K562 (cell line): ENCODE data around the gene MVB12B. TPM values are rescaled to one million over a fixed set of nuclear protein-coding genes. Genes with fewer than 3 reads are reported as not detected.

Experiments used
- ATAC-seq: fragments of 200-7000 bp; cut with Tn5 transposase; 3 replicates; pipeline ENCODE4 v1.9.1; 2020; ENCODE audit warnings: moderate library complexity
- BruUV-seq: library from RNA; stranded (reverse); fragments of 400-500 nt; replicated peaks from 2 replicates; lab custom pipeline; 2021; lab: Mats Ljungman, UMichigan
- CTCF ChIA-PET: fragments of 300-600 bp; formaldehyde crosslinking; extraction: SDS; loops from one replicate; lab custom pipeline; 2021; ENCODE audit warnings: low intra/inter-chr PET ratio; lab: Yijun Ruan, JAX
- POLR2A ChIA-PET: fragments of 300-600, 350-650 bp; sonication (Branson Sonifier 250); formaldehyde crosslinking; extraction: SDS; loops from one replicate; lab custom pipeline; 2021; ENCODE audit warnings: antibody characterized with exemption, inconsistent platforms; lab: Yijun Ruan, JAX
- DNase-seq, 4 experiments: peaks; one replicate each; pipeline versions ENCODE4 v3.0.0 to v3.0.0-alpha.2; 2011 to 2018; ENCODE audit warnings: low spot score in 3 of 4, mixed read lengths in 3 of 4; ENCODE audit errors: extremely low read depth in 1 of 4
- FAIRE-seq: peaks from 2 replicates; lab custom pipeline; 2011; peaks lifted over from hg19 to GRCh38; lab: Jason Lieb, UNC
- H2AFZ ChIP-seq: 2 replicates; pipeline ENCODE4 v1.6.0; 2011; ENCODE audit warnings: low read depth, low read length, control low read depth, inconsistent platforms
- H3K27ac ChIP-seq: fragments of 200-600 bp; 3 replicates; pipeline ENCODE4 v1.8.0; 2011; ENCODE audit warnings: low read depth, mild to moderate bottlenecking, control low read depth, inconsistent platforms, low read length, moderate library complexity, mixed read lengths; ENCODE audit errors: extremely low read depth
- H3K27me3 ChIP-seq, 2 experiments: fragments of 300-600 bp in 1 of 2; 2 replicates in 1 of 2; 3 replicates in 1 of 2; pipeline versions ENCODE4 v1.6.0 to v1.8.0; 2011; ENCODE audit warnings: inconsistent platforms in 2 of 2, low read length in 2 of 2, mild to moderate bottlenecking in 1 of 2, mixed read lengths in 1 of 2, moderate library complexity in 1 of 2; ENCODE audit not compliant: control insufficient read depth in 2 of 2, insufficient read depth in 2 of 2
- H3K36me3 ChIP-seq: fragments of 300-600 bp; 3 replicates; pipeline ENCODE4 v1.8.0; 2011; ENCODE audit warnings: mild to moderate bottlenecking, low read length, inconsistent platforms; ENCODE audit not compliant: control insufficient read depth, insufficient read depth
- H3K4me1 ChIP-seq, 2 experiments: fragments of 200-600 bp in 1 of 2; replicated peaks in 1 of 2; 2 replicates in 1 of 2; 3 replicates in 1 of 2; pipeline versions ENCODE4 v1.5.1 to v1.8.0; 2011; ENCODE audit warnings: inconsistent platforms in 2 of 2, low read length in 2 of 2, mild to moderate bottlenecking in 1 of 2, mixed read lengths in 1 of 2, moderate library complexity in 1 of 2; ENCODE audit not compliant: control insufficient read depth in 2 of 2, insufficient read depth in 2 of 2
- H3K4me2 ChIP-seq: 2 replicates; pipeline ENCODE4 v1.6.1; 2011; ENCODE audit warnings: low read length, control low read depth, inconsistent platforms, mixed read lengths; ENCODE audit not compliant: insufficient read depth
- H3K4me3 ChIP-seq: fragments of 200-600 bp; sonication (generic), shearing (Covaris generic); 2 replicates; pipeline ENCODE4 v1.5.1; 2016; ENCODE audit warnings: control low read depth, inconsistent platforms
- H3K79me2 ChIP-seq: fragments of 200-600 bp; 3 replicates; pipeline ENCODE4 v1.8.0; 2011; ENCODE audit warnings: low read length, inconsistent platforms; ENCODE audit not compliant: control insufficient read depth, insufficient read depth
- H3K9ac ChIP-seq, 2 experiments: 2 replicates each; pipeline versions ENCODE4 v1.6.0 to v1.6.1; 2011; ENCODE audit warnings: low read depth in 2 of 2, low read length in 2 of 2, control low read depth in 1 of 2, inconsistent platforms in 1 of 2, mild to moderate bottlenecking in 1 of 2, mixed read lengths in 1 of 2; ENCODE audit not compliant: insufficient read depth in 1 of 2
- H3K9me1 ChIP-seq: one replicate; pipeline ENCODE4 v1.6.0; 2011; ENCODE audit warnings: inconsistent platforms, mild to moderate bottlenecking, low read length, moderate library complexity; ENCODE audit not compliant: control insufficient read depth, insufficient read depth
- H3K9me3 ChIP-seq: replicated peaks from 2 replicates; pipeline ENCODE4 v1.5.1; 2011; ENCODE audit warnings: low read depth, low read length, inconsistent platforms; ENCODE audit not compliant: control insufficient read depth, insufficient read depth
- H4K20me1 ChIP-seq: replicated peaks from 2 replicates; pipeline ENCODE4 v1.6.1; 2011; ENCODE audit warnings: low read length, inconsistent platforms, mixed read lengths; ENCODE audit not compliant: control insufficient read depth, insufficient read depth
- BRD4 ChIP-seq: fragments of 200-600 bp; sonication (generic); IDR thresholded peaks from 2 replicates; pipeline ENCODE4 v1.6.1; 2017; ENCODE audit warnings: inconsistent platforms
- EP400 ChIP-seq: fragments of 450-650 bp; IDR thresholded peaks from 2 replicates; pipeline ENCODE4 v1.6.1; 2017; ENCODE audit warnings: antibody characterized with exemption, mild to moderate bottlenecking, moderate library complexity
- HDAC8 ChIP-seq: fragments of 450-650 bp; IDR thresholded peaks from 2 replicates; pipeline ENCODE4 v1.6.1; 2016; ENCODE audit warnings: mild to moderate bottlenecking, missing genetic modification characterization, moderate library complexity, missing compliant biosample characterization
- HOXB6 ChIP-seq: fragments of 250-450 bp; sonication (Bioruptor Pico); IDR thresholded peaks from 2 replicates; pipeline ENCODE4 v1.5.1; 2022; ENCODE audit warnings: mild to moderate bottlenecking, borderline replicate concordance
- MAFG ChIP-seq: fragments of 450-650 bp; conservative IDR thresholded peaks from 2 replicates; pipeline ENCODE4 v1.6.1; 2016; ENCODE audit warnings: missing genetic modification characterization, missing compliant biosample characterization
- NFYB ChIP-seq: IDR thresholded peaks from 2 replicates; pipeline ENCODE4 v1.6.1; 2011; ENCODE audit warnings: mild to moderate bottlenecking, moderate library complexity; ENCODE audit not compliant: insufficient read length; ENCODE audit errors: extremely low read depth
- RAD21 ChIP-seq, 2 experiments: fragments of 250-450 bp in 1 of 2; fragments of 450-650 bp in 1 of 2; sonication (Bioruptor Pico) in 1 of 2; formaldehyde crosslinking in 1 of 2; IDR thresholded peaks in 1 of 2; conservative IDR thresholded peaks in 1 of 2; 2 replicates each; pipeline versions ENCODE4 v1.4.0 to v1.8.0; 2020 to 2022; ENCODE audit warnings: mild to moderate bottlenecking in 2 of 2, moderate library complexity in 1 of 2
- RB1 ChIP-seq: fragments of 450-650 bp; IDR thresholded peaks from 2 replicates; pipeline ENCODE4 v1.6.1; 2017; ENCODE audit warnings: low read depth, mild to moderate bottlenecking
- RBM14 ChIP-seq: fragments of 200-400 bp; formaldehyde crosslinking; IDR thresholded peaks from 2 replicates; pipeline ENCODE4 v1.6.1; 2018; ENCODE audit warnings: low read depth, mild to moderate bottlenecking, low read length, moderate library complexity, borderline replicate concordance; ENCODE audit not compliant: insufficient read depth
- RBM25 ChIP-seq: fragments of 200-400 bp; formaldehyde crosslinking; IDR thresholded peaks from 2 replicates; pipeline ENCODE4 v1.6.1; 2018; ENCODE audit warnings: low read length, low read depth, moderate library complexity; ENCODE audit not compliant: severe bottlenecking
- ZNF583 ChIP-seq: fragments of 250-450 bp; sonication (Bioruptor Pico); IDR thresholded peaks from 2 replicates; pipeline ENCODE4 v1.4.0; 2020
- WGBS: fragments of 100-300 bp; shearing (Covaris generic); methylation state at CpG from one replicate; pipeline ENCODE4 v1.1.6; 2016; ENCODE audit warnings: low coverage, mixed read lengths; ENCODE audit not compliant: insufficient coverage; ENCODE audit errors: missing lambda C conversion rate; 5-methylcytosine and 5-hydroxymethylcytosine counted together
- in situ Hi-C: fragments of 300-500 bp; cut with MboI; formaldehyde crosslinking; loops from 4 replicates; pipeline ENCODE4 v1.15.0; 2018; ENCODE audit warnings: inconsistent platforms, mixed read lengths
- intact Hi-C: fragments of 100-400 bp; cut with micrococcal nuclease; formaldehyde crosslinking; loops from 2 replicates; pipeline ENCODE4 v1.14.2; 2022
- polyA plus RNA-seq, 8 experiments: library from polyadenylated mRNA; depleted of rRNA in 4 of 8; stranded (reverse) in 5 of 8; unstranded in 3 of 8; fragments of >200 nt; fragmentation: Nextera tagmentation in 2 of 8; fragmentation: Illumina TruSeq in 1 of 8; extraction: Ambion mirVana in 2 of 8; extraction: Trizol in 1 of 8; gene quantifications; 2 replicates each; pipeline versions ENCODE4 v1.2.1 to v1.2.3, GENCODE V29; 2011 to 2014; ENCODE audit warnings: inconsistent platforms in 1 of 8, missing spikeins in 1 of 8
- total RNA-seq, 7 experiments: library from RNA; depleted of rRNA in 6 of 7; stranded (reverse); fragments of >200 nt in 6 of 7; fragmentation: Illumina TruSeq in 2 of 7; extraction: Trizol in 2 of 7; gene quantifications; 2 replicates each; pipeline versions ENCODE4 v1.2.1 to v1.2.3, GENCODE V29; 2011 to 2021; ENCODE audit warnings: low replicate concordance in 1 of 7
- TF ChIP-seq, protein P1 (sequence below): fragments of 250-450 bp; sonication (Bioruptor Pico); IDR thresholded peaks from 2 replicates; pipeline ENCODE4 v1.5.0; 2021; ENCODE audit warnings: mild to moderate bottlenecking, borderline replicate concordance
- TF ChIP-seq, protein P2 (sequence below): fragments of 150-350 bp; conservative IDR thresholded peaks from 2 replicates; pipeline ENCODE4 v1.6.1; 2014; ENCODE audit warnings: low read length
- TF ChIP-seq, protein P3 (sequence below): fragments of 200-800 bp; sonication (Bioruptor generic); IDR thresholded peaks from 2 replicates; pipeline ENCODE4 v1.6.1; 2017; ENCODE audit warnings: missing genetic modification characterization, missing compliant biosample characterization
- TF ChIP-seq, protein P4 (sequence below): fragments of 450-650 bp; formaldehyde crosslinking; IDR thresholded peaks from 2 replicates; pipeline ENCODE4 v1.4.0; 2022; ENCODE audit warnings: missing genetic modification characterization

The MVB12B gene
- total and polyA plus RNA-seq, 9 of the 15 experiments (the other 6 are each of a cell fraction or from before 2014, with no cell fraction given): not detected

DNA sequence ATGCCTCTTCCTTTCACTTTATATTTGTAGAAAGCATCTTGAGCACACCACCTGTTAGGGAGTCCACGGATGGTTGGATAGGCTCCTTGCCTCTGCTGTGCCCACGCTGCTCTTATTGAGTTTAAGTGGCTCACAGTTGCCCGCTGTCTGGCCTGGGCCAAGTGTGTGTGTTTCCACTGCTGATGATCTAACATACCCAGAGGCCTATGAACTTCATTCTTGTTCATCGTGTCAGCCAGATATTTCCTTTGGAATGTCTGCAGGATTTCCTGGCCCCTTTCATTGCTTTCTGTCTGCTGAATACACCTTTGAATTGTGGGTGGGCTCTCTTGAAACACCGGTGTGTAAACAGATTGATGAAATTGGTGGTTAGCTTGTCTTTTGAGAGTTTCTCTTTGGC lies 46.6 kb downstream of the MVB12B start:
- CTCF ChIA-PET: no interaction called here
- DNase-seq (no peak), ATAC-seq (no peak), FAIRE-seq (no peak)
- peaks cover 16 to 45% of the 10 kb centered on the region in 2 experiments; a peak in 4 of 5 replicates for H3K27me3 ChIP-seq
- H3K79me2 ChIP-seq: no peaks in the 10 kb centered on the region
- H3K9me3 ChIP-seq: no peaks in the 10 kb centered on the region
- no peak overlapping the region for H3K4me2 ChIP-seq
- no peaks in the 10 kb centered on the region for H3K36me3 ChIP-seq
- H2AFZ ChIP-seq: no peak overlapping the region
- H3K4me1 ChIP-seq: no peaks in the 10 kb centered on the region
- H3K4me3 ChIP-seq: no peak overlapping the region
- H3K27ac ChIP-seq: no peak overlapping the region
- 2% methylated on average over 5 of the region's 5 CpGs for WGBS
- no peaks in the 10 kb centered on the region; the same call in 1 of the 2 replicates for H4K20me1 ChIP-seq
- no TSS peak for BruUV-seq
- no peak overlapping the region for H3K9ac ChIP-seq
- POLR2A ChIA-PET: interaction anchor here (1.6 kb wide), 1 partner anchor 11 kb away, joined by 3 read pairs; no protein-coding TSS in a partner anchor
- intact Hi-C loops: no loop called here
- no peaks in the 10 kb centered on the region for H3K9me1 ChIP-seq
- in situ Hi-C loops: no loop called here
- TF ChIP-seq, protein P1, sequence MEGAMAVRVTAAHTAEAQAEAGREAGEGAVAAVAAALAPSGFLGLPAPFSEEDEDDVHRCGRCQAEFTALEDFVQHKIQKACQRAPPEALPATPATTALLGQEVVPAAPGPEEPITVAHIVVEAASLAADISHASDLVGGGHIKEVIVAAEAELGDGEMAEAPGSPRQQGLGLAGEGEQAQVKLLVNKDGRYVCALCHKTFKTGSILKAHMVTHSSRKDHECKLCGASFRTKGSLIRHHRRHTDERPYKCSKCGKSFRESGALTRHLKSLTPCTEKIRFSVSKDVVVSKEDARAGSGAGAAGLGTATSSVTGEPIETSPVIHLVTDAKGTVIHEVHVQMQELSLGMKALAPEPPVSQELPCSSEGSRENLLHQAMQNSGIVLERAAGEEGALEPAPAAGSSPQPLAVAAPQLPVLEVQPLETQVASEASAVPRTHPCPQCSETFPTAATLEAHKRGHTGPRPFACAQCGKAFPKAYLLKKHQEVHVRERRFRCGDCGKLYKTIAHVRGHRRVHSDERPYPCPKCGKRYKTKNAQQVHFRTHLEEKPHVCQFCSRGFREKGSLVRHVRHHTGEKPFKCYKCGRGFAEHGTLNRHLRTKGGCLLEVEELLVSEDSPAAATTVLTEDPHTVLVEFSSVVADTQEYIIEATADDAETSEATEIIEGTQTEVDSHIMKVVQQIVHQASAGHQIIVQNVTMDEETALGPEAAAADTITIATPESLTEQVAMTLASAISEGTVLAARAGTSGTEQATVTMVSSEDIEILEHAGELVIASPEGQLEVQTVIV (CRISPR knock-in tag): no peak
- TF ChIP-seq NFYB: no peak
- no peak for TF ChIP-seq MAFG (tag)
- TF ChIP-seq, protein P2, sequence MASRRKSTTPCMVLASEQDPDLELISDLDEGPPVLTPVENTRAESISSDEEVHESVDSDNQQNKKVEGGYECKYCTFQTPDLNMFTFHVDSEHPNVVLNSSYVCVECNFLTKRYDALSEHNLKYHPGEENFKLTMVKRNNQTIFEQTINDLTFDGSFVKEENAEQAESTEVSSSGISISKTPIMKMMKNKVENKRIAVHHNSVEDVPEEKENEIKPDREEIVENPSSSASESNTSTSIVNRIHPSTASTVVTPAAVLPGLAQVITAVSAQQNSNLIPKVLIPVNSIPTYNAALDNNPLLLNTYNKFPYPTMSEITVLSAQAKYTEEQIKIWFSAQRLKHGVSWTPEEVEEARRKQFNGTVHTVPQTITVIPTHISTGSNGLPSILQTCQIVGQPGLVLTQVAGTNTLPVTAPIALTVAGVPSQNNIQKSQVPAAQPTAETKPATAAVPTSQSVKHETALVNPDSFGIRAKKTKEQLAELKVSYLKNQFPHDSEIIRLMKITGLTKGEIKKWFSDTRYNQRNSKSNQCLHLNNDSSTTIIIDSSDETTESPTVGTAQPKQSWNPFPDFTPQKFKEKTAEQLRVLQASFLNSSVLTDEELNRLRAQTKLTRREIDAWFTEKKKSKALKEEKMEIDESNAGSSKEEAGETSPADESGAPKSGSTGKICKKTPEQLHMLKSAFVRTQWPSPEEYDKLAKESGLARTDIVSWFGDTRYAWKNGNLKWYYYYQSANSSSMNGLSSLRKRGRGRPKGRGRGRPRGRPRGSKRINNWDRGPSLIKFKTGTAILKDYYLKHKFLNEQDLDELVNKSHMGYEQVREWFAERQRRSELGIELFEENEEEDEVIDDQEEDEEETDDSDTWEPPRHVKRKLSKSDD: no peak
- TF ChIP-seq RB1: no peak
- TF ChIP-seq RBM14: no peak
- no peak for TF ChIP-seq BRD4
- no peak for TF ChIP-seq ZNF583 (CRISPR knock-in tag)
- TF ChIP-seq HOXB6: no peak
- no peak for TF ChIP-seq HDAC8 (tag)
- TF ChIP-seq, protein P3, sequence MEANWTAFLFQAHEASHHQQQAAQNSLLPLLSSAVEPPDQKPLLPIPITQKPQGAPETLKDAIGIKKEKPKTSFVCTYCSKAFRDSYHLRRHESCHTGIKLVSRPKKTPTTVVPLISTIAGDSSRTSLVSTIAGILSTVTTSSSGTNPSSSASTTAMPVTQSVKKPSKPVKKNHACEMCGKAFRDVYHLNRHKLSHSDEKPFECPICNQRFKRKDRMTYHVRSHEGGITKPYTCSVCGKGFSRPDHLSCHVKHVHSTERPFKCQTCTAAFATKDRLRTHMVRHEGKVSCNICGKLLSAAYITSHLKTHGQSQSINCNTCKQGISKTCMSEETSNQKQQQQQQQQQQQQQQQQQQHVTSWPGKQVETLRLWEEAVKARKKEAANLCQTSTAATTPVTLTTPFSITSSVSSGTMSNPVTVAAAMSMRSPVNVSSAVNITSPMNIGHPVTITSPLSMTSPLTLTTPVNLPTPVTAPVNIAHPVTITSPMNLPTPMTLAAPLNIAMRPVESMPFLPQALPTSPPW: no peak
- no peak for TF ChIP-seq EP400
- TF ChIP-seq RAD21 (CRISPR knock-in tag; conservative IDR thresholded peaks at IDR 0.05 in 1 of 2, IDR thresholded peaks at IDR 0.05 in 1 of 2): no peak
- TF ChIP-seq, protein P4, sequence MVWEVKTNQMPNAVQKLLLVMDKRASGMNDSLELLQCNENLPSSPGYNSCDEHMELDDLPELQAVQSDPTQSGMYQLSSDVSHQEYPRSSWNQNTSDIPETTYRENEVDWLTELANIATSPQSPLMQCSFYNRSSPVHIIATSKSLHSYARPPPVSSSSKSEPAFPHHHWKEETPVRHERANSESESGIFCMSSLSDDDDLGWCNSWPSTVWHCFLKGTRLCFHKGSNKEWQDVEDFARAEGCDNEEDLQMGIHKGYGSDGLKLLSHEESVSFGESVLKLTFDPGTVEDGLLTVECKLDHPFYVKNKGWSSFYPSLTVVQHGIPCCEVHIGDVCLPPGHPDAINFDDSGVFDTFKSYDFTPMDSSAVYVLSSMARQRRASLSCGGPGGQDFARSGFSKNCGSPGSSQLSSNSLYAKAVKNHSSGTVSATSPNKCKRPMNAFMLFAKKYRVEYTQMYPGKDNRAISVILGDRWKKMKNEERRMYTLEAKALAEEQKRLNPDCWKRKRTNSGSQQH (CRISPR knock-in tag): no peak
- no peak for TF ChIP-seq RBM25
